Ovary (tissue), 9 donors: Measurements from ENCODE around the gene NPPC. TPM values are rescaled to one million over a fixed set of nuclear protein-coding genes. Genes with fewer than 3 reads are reported as not detected.

Experiments used
- DNase-seq, 5 donors: peaks; one replicate each; pipeline ENCODE4 v3.0.0-alpha.2; 2019 to 2020
- H3K27ac ChIP-seq, 2 donors: fragments of 200-600 bp; one replicate each; pipeline versions ENCODE4 v1.5.1 to v1.8.0; 2019 to 2022
- H3K27me3 ChIP-seq: fragments of 200-600 bp; one replicate; pipeline ENCODE4 v1.8.0; 2022
- H3K36me3 ChIP-seq: fragments of 200-600 bp; sonication (generic); one replicate; pipeline ENCODE4 v1.5.1; 2019
- H3K4me1 ChIP-seq: one replicate; pipeline ENCODE4 v1.8.1; 2013; ENCODE audit warnings: mild to moderate bottlenecking, moderate library complexity; ENCODE audit not compliant: insufficient read depth
- H3K4me3 ChIP-seq: fragments of 200-600 bp; sonication (generic); one replicate; pipeline ENCODE4 v1.5.1; 2017
- H3K9me3 ChIP-seq, 2 donors: fragments of 200-600 bp in 1 of 2; sonication (generic) in 1 of 2; one replicate each; pipeline versions ENCODE4 v1.5.1 to v1.8.1; 2013 to 2019; ENCODE audit warnings: mild to moderate bottlenecking in 1 of 2, moderate library complexity in 1 of 2
- CTCF ChIP-seq, 3 donors: fragments of 450-650 bp in 2 of 3; fragments of 200-600 bp in 1 of 3; IDR thresholded peaks; one replicate each; pipeline versions ENCODE4 v1.5.1 to v1.8.0; 2016 to 2022; ENCODE audit warnings: antibody characterized with exemption in 3 of 3, mild to moderate bottlenecking in 1 of 3
- EP300 ChIP-seq: sonication (generic); formaldehyde crosslinking; IDR thresholded peaks from one replicate; pipeline ENCODE4 v1.6.1; 2017; ENCODE audit warnings: antibody characterized with exemption
- POLR2A ChIP-seq: fragments of 450-650 bp; IDR thresholded peaks from one replicate; pipeline ENCODE4 v1.6.1; 2017; ENCODE audit warnings: antibody characterized with exemption, mild to moderate bottlenecking, moderate library complexity
- WGBS, 3 donors: extraction: QIAGEN DNeasy Blood & Tissue Kit in 1 of 3; methylation state at CpG; one replicate each; pipeline versions ENCODE4 v1.1.5 to v1.1.7; 2013 to 2017; 5-methylcytosine and 5-hydroxymethylcytosine counted together
- intact Hi-C, 4 donors: fragments of 100-400 bp; cut with DNase I; formaldehyde crosslinking; loops; one replicate each; pipeline versions ENCODE4 v1.11.0 to v1.15.1; 2022 to 2023
- polyA plus RNA-seq, 2 donors: library from polyadenylated mRNA; stranded (reverse); fragments of 200-250 nt in 1 of 2; fragments of 350-450 nt in 1 of 2; fragmentation: Illumina TruSeq in 1 of 2; extraction: RNeasy Lipid Tissue Mini Kit (QIAGEN cat#74804) in 1 of 2; gene quantifications; one replicate each; pipeline ENCODE4 v1.2.3, GENCODE V29; 2013 to 2014
- total RNA-seq, 7 donors: library from RNA; depleted of rRNA in 2 of 7; stranded (reverse); fragments of >200 nt in 2 of 7; fragmentation: NEBNext Ultra II Directional in 3 of 7; extraction: Animal tissue kit (Norgen Biotek cat#: 25700) in 3 of 7; gene quantifications; one replicate each; pipeline versions ENCODE4 v1.1.0 to v1.2.4, GENCODE V29; 2016 to 2023
- donor health status: DM: no; HTN: no; CAD: no; lungs with moderate emphysema.
- donor health status: DM: no; HTN: no; CAD: no.
- donor health status: Bipolar disorder and iron deficiency.
- donor health status: DM: yes; HTN: yes; CAD: no.
- donor health status: DM: no; HTN: no; CAD: no.
- donor health status: DM: yes; HTN: yes; CAD: no.

Gene NPPC
- total and polyA plus RNA-seq, 9 donors: 0.18 to 4.3 (median 0.49) TPM; not detected in 3

- DNase-seq: no peak
- WGBS, 3 donors: 83 to 90% (median 90%) methylated on average over 5 of the region's 5 CpGs
These were observed 23.6 kb downstream of the NPPC start for GRCh38 chr2:231902598-231902997.

GRCh38 chr2:231900972-231901371 is 25.2 kb downstream of the NPPC start:
- peak in 1 of 5 donors; percentile 18 for DNase-seq
- Histone ChIP-seq H3K27ac (no peak overlapping the region), H3K4me3 (no peak overlapping the region), H3K9me3 (no peaks in the 10 kb centered on the region), H3K4me1 (no peaks in the 10 kb centered on the region), H3K36me3 (no peaks in the 10 kb centered on the region), H3K27me3 (no peaks in the 10 kb centered on the region)
- TF ChIP-seq EP300 (no peak), CTCF (IDR thresholded peaks at IDR 0.05) (no peak), POLR2A (no peak)
- intact Hi-C loops: no loop called here
- WGBS, 3 donors: 75 to 79% (median 76%) methylated on average over 5 of the region's 5 CpGs

More at GRCh38 chr2:231902598-231902997, 23.6 kb downstream of the NPPC start:
- no peak overlapping the region for H3K27ac ChIP-seq
- intact Hi-C loops: no loop called here
- no peaks in the 10 kb centered on the region for H3K4me1 ChIP-seq
- no peak for TF ChIP-seq CTCF (IDR thresholded peaks at IDR 0.05)
- TF ChIP-seq EP300: no peak
- no peak for TF ChIP-seq POLR2A
- H3K9me3 ChIP-seq: no peaks in the 10 kb centered on the region
- H3K27me3 ChIP-seq: no peaks in the 10 kb centered on the region
- no peak overlapping the region for H3K4me3 ChIP-seq
- H3K36me3 ChIP-seq: no peaks in the 10 kb centered on the region

- Histone ChIP-seq H3K9me3 (no peaks in the 10 kb centered on the region), H3K36me3 (no peaks in the 10 kb centered on the region), H3K27ac (no peak overlapping the region), H3K4me1 (no peaks in the 10 kb centered on the region), H3K27me3 (no peaks in the 10 kb centered on the region), H3K4me3 (no peak overlapping the region)
- DNase-seq: peak in 2 of 5 donors; percentile 29 to 60
- WGBS, 3 donors: 37 to 41% (median 38%) methylated on average over 22 of the region's 22 CpGs
- intact Hi-C loops: no loop called here
- TF ChIP-seq CTCF (IDR thresholded peaks at IDR 0.05) (no peak), POLR2A (no peak), EP300 (no peak)
These were observed 25.7 kb downstream of the NPPC start for GRCh38 chr2:231900486-231900942.

- Histone ChIP-seq H3K9me3 (no peaks in the 10 kb centered on the region), H3K27me3 (no peaks in the 10 kb centered on the region), H3K4me1 (no peaks in the 10 kb centered on the region), H3K4me3 (no peak overlapping the region), H3K36me3 (no peaks in the 10 kb centered on the region), H3K27ac (no peak overlapping the region)
- intact Hi-C loops: no loop called here
- 87 to 93% (median 90%) methylated on average over 15 of the region's 15 CpGs for WGBS, 3 donors
- TF ChIP-seq EP300 (no peak), POLR2A (no peak), CTCF (IDR thresholded peaks at IDR 0.05) (no peak)
- no peak for DNase-seq
These were observed 31.4 kb downstream of the NPPC start for GRCh38 chr2:231894566-231895380.
